Measurements from ENCODE around the gene CHRNA1. TPM values are rescaled to one million over a fixed set of nuclear protein-coding genes. Genes with fewer than 3 reads are reported as not detected.

The CHRNA1 gene
- total RNA-seq, 1 experiment from 2014 or later, result not detected

DNA sequence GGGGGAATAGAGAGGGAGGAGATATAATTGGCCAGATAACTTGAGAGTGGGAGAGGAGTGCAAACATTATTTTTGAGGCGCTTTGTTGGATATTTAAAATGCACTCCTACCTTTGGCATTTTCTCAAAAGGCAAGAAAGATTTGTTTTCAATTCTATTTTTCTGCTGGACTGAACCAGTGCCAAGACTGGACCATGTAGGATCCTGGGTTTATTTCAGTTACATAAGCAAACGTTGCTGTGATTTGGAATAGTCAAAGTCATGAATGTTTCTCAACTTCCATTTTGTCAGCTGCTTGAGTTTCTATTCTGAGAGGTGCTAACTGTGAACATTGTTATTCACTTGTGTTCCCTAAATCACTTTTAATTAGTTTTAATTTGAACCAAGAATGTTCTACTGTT is 8.9 kb upstream of the CHRNA1 start:
- no CpG with 5 or more reads among the region's 2 CpGs for WGBS (ENCODE audit: extremely low coverage, insufficient read length, low lambda C conversion rate)
- peak overlapping the region; percentile 97 to 99 (median 98); a peak in 5 of 7 replicates for H3K27ac Mint-ChIP-seq
- H3K79me2 ChIP-seq (ENCODE audit: insufficient read depth, low read length), result no peaks in the 10 kb centered on the region

More for the DNA sequence above, 8.9 kb upstream of the CHRNA1 start:
- Histone ChIP-seq H2AK5ac (ENCODE audit: insufficient read length, low read length) (no peak overlapping the region), H3K18ac (ENCODE audit: insufficient read length, low read depth, low read length) (no peak overlapping the region), H4K20me1 (ENCODE audit: control insufficient read depth, insufficient read depth, insufficient read length) (no peaks in the 10 kb centered on the region), H3K4me2 (ENCODE audit: insufficient read depth, insufficient read length, low read length) (no peak overlapping the region), H3K14ac (ENCODE audit: insufficient read depth, low read length) (no peak overlapping the region), H2BK15ac (ENCODE audit: low read depth, low read length) (no peak overlapping the region), H4K5ac (ENCODE audit: insufficient read length, low read depth, low read length) (no peak overlapping the region), H3K4ac (ENCODE audit: low read depth, low read length) (no peak overlapping the region), H3T11ph (ENCODE audit: low read length) (no peak overlapping the region), H2AFZ (ENCODE audit: low read length) (no peak overlapping the region), H3K9ac (ENCODE audit: extremely low read depth, insufficient read length, low read length) (no peak overlapping the region), H2BK5ac (ENCODE audit: insufficient read length, low read length) (no peak overlapping the region), H3K56ac (ENCODE audit: insufficient read length, low read depth, low read length) (no peak overlapping the region), H3K27me3 (ENCODE audit: insufficient read depth, low read length) (no peaks in the 10 kb centered on the region), H2BK20ac (ENCODE audit: low read depth, low read length, poor library complexity, severe bottlenecking) (no peak overlapping the region), H3K79me1 (ENCODE audit: insufficient read depth, low read depth, low read length, poor library complexity, severe bottlenecking) (no peaks in the 10 kb centered on the region), H3K23ac (ENCODE audit: insufficient read length, low read depth, low read length) (no peak overlapping the region), H3K27ac (ENCODE audit: insufficient read length, low read depth, low read length) (no peak overlapping the region), H3K4me1 (ENCODE audit: insufficient read depth, low read length) (peaks cover 10% of the 10 kb centered on the region; the same call in 1 of the 2 replicates), H3K9me3 (ENCODE audit: control insufficient read depth, low read depth, low read length) (no peaks in the 10 kb centered on the region), H2BK120ac (ENCODE audit: low read depth, low read length, poor library complexity, severe bottlenecking) (no peak overlapping the region), H4K91ac (ENCODE audit: insufficient read length, low read depth, low read length) (no peak overlapping the region), H4K8ac (replicated peaks; ENCODE audit: insufficient read length, low read depth, low read length) (no peak overlapping the region), H2BK12ac (ENCODE audit: insufficient read length, low read depth, low read length) (no peak overlapping the region), H3K23me2 (ENCODE audit: insufficient read length, low read depth, low read length, poor library complexity, severe bottlenecking) (no peaks in the 10 kb centered on the region)
- no peak for DNase-seq
- Mint-ChIP-seq H3K36me3 (ENCODE audit: insufficient read depth in 1 of 3, low read depth in 3 of 3) (0 out of 7 replicates have a peak, but pooled peaks cover 0 to 4% (median 0%) of the 10 kb centered on the region in 3 experiments), H3K4me3 (0 out of 5 replicates have a peak overlapping the region, but pooled peaks of 1 of the 2 experiments have one; percentile 8), H3K4me1 (peaks cover 66 to 74% of the 10 kb centered on the region in 2 experiments), H3K9me3 (no peaks in the 10 kb centered on the region; a peak in 1 of 5 replicates), H3K27me3 (ENCODE audit: low read depth) (no peaks in the 10 kb centered on the region)
- TF ChIP-seq, protein P1, sequence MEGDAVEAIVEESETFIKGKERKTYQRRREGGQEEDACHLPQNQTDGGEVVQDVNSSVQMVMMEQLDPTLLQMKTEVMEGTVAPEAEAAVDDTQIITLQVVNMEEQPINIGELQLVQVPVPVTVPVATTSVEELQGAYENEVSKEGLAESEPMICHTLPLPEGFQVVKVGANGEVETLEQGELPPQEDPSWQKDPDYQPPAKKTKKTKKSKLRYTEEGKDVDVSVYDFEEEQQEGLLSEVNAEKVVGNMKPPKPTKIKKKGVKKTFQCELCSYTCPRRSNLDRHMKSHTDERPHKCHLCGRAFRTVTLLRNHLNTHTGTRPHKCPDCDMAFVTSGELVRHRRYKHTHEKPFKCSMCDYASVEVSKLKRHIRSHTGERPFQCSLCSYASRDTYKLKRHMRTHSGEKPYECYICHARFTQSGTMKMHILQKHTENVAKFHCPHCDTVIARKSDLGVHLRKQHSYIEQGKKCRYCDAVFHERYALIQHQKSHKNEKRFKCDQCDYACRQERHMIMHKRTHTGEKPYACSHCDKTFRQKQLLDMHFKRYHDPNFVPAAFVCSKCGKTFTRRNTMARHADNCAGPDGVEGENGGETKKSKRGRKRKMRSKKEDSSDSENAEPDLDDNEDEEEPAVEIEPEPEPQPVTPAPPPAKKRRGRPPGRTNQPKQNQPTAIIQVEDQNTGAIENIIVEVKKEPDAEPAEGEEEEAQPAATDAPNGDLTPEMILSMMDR (conservative IDR thresholded peaks at IDR 0.05), result no peak

All from H9 (cell line).